DOHH2 (cell line): ENCODE measurements around the gene DPRX.

Experiments
- CTCF ChIP-seq: fragments of 200-600 bp; sonication (generic); IDR thresholded peaks from one replicate; pipeline ENCODE4 v1.5.1; 2014; ENCODE audit warnings: antibody characterized with exemption, mild to moderate bottlenecking, low read depth, low read length; ENCODE audit not compliant: poor library complexity, severe bottlenecking
- EZH2phosphoT487 ChIP-seq: fragments of 200-600 bp; sonication (generic); IDR thresholded peaks from 2 replicates; pipeline ENCODE4 v1.6.1; 2017; ENCODE audit warnings: borderline replicate concordance, mild to moderate bottlenecking, antibody characterized with exemption, low read length, moderate library complexity, mixed read lengths

GRCh38 chr19:53626976-53627375 lies 4.8 kb upstream of the DPRX start:
- TF ChIP-seq CTCF (no peak), EZH2phosphoT487 (no peak)
